Uterus (tissue), 2 donors: Measurements from ENCODE around the gene C22orf39.

Source experiments
- CTCF ChIP-seq, 4 experiments: fragments of 200-600 bp in 2 of 4; fragments of 450-650 bp in 2 of 4; sonication (generic) in 2 of 4; IDR thresholded peaks; one replicate each; pipeline ENCODE4 v1.5.1; 2016 to 2019; ENCODE audit warnings: antibody characterized with exemption in 4 of 4, mild to moderate bottlenecking in 2 of 4, moderate library complexity in 1 of 4
- POLR2A ChIP-seq, 2 donors: fragments of 450-650 bp; IDR thresholded peaks; one replicate each; pipeline ENCODE4 v1.6.1; 2016; ENCODE audit warnings: antibody characterized with exemption in 2 of 2, mild to moderate bottlenecking in 1 of 2, moderate library complexity in 1 of 2

DNA sequence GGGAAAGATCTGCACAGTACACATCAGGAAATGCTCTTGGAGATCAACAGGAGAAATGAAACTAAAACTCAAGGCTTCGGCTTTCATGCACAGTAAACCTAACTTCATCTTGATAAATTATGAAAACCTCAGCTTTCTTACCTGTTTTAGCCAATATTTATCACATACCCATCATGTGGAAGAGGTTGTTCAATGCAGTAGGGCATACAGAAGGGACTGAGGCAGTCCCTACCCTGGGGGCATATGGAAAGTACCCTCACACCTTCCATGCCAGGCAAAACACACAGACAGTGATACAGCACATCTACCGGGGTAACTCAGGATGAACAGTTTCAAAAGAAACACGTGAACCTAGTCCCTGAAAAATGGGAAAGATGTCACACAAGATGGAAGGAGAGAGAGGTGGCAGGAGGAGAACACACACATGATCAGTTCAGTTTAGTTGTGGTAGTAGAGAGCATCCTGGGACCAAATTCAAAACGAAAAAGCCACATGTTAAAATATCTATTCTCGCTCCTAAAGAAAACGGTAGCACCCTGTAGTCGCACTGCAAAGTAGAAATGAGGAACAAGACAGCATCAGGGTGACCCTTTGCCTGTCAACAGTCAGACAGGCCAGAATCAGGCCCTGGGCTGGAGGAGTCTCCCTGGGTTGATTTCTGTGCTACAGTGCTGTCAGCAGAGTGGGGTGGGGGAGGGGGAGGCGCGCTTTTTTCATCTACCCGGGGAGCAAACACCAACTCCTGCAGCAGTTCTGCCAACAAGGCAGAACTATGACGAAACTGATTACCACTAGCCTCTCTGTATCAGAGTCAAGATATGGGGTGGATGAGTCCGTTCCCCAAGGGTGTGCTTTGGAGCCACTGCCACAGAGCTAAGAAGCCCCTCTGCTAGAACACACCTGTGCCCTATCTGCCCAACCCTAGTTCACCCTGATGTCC lies 17.3 kb downstream of the C22orf39 start:
- no peak for TF ChIP-seq CTCF (IDR thresholded peaks at IDR 0.05)
- no peak for TF ChIP-seq POLR2A (IDR thresholded peaks at IDR 0.05)
